ENCODE results near the gene ARHGEF7.

The ARHGEF7 gene

GRCh38 chr13:111123649-111124048 is 8.5 kb downstream of the ARHGEF7 start:
- no peaks in the 10 kb centered on the region for H3K27me3 ChIP-seq (ENCODE audit: insufficient read depth, low read length, poor library complexity, severe bottlenecking)

GRCh38 chr13:111126509-111126908 is 11.4 kb downstream of the ARHGEF7 start:
- Histone ChIP-seq H3K4me2 (ENCODE audit: low read depth, low read length, poor library complexity, severe bottlenecking) (no peak overlapping the region), H3K4me1 (ENCODE audit: insufficient read depth, low read length, poor library complexity, severe bottlenecking) (no peaks in the 10 kb centered on the region), H3K27me3 (ENCODE audit: insufficient read depth, low read length, poor library complexity, severe bottlenecking) (no peaks in the 10 kb centered on the region), H3F3A (ENCODE audit: low read depth) (no peaks in the 10 kb centered on the region), H4K20me1 (ENCODE audit: insufficient read depth, low read length, poor library complexity, severe bottlenecking) (no peaks in the 10 kb centered on the region), H3K36me3 (ENCODE audit: insufficient read depth, low read length) (no peaks in the 10 kb centered on the region), H3K4me3 (ENCODE audit: low read length, poor library complexity, severe bottlenecking) (no peak overlapping the region), H3K9me3 (ENCODE audit: insufficient read depth, low read depth, low read length) (no peaks in the 10 kb centered on the region), H3K79me2 (ENCODE audit: insufficient read depth, low read length) (no peaks in the 10 kb centered on the region), H2AFZ (ENCODE audit: low read length) (no peak overlapping the region), H3K9ac (ENCODE audit: low read depth, low read length, poor library complexity, severe bottlenecking) (no peak overlapping the region), H3K9me2 (replicated peaks; ENCODE audit: low read depth, low read length) (no peaks in the 10 kb centered on the region)
- TF ChIP-seq CTCF (conservative IDR thresholded peaks at IDR 0.05; ENCODE audit: low read length), result no peak
- no peak for TF ChIP-seq EZH2phosphoT487 (IDR thresholded peaks at IDR 0.05; ENCODE audit: borderline replicate concordance)

More at GRCh38 chr13:111123649-111124048, 8.5 kb downstream of the ARHGEF7 start:
- Histone ChIP-seq H4K20me1 (ENCODE audit: insufficient read depth, low read length, poor library complexity, severe bottlenecking) (no peaks in the 10 kb centered on the region), H3K9me2 (replicated peaks; ENCODE audit: low read depth, low read length) (no peaks in the 10 kb centered on the region), H3K4me3 (ENCODE audit: low read length, poor library complexity, severe bottlenecking) (no peak overlapping the region), H3F3A (ENCODE audit: low read depth) (no peaks in the 10 kb centered on the region), H2AFZ (ENCODE audit: low read length) (no peak overlapping the region), H3K36me3 (ENCODE audit: insufficient read depth, low read length) (no peaks in the 10 kb centered on the region), H3K4me1 (ENCODE audit: insufficient read depth, low read length, poor library complexity, severe bottlenecking) (no peaks in the 10 kb centered on the region), H3K9ac (ENCODE audit: low read depth, low read length, poor library complexity, severe bottlenecking) (no peak overlapping the region), H3K4me2 (ENCODE audit: low read depth, low read length, poor library complexity, severe bottlenecking) (no peak overlapping the region), H3K9me3 (ENCODE audit: insufficient read depth, low read depth, low read length) (no peaks in the 10 kb centered on the region), H3K79me2 (ENCODE audit: insufficient read depth, low read length) (no peaks in the 10 kb centered on the region)
- TF ChIP-seq CTCF (conservative IDR thresholded peaks at IDR 0.05; ENCODE audit: low read length) (no peak), EZH2phosphoT487 (IDR thresholded peaks at IDR 0.05; ENCODE audit: borderline replicate concordance) (no peak)

- no peaks in the 10 kb centered on the region for H3K4me1 ChIP-seq (ENCODE audit: insufficient read depth, low read length, poor library complexity, severe bottlenecking)
- no peak overlapping the region for H3K4me3 ChIP-seq (ENCODE audit: low read length, poor library complexity, severe bottlenecking)
- no peaks in the 10 kb centered on the region for H3K9me2 ChIP-seq (replicated peaks; ENCODE audit: low read depth, low read length)
- no peaks in the 10 kb centered on the region for H3K9me3 ChIP-seq (ENCODE audit: insufficient read depth, low read depth, low read length)
- H3F3A ChIP-seq (ENCODE audit: low read depth), result no peaks in the 10 kb centered on the region
- no peaks in the 10 kb centered on the region for H3K27me3 ChIP-seq (ENCODE audit: insufficient read depth, low read length, poor library complexity, severe bottlenecking)
- H4K20me1 ChIP-seq (ENCODE audit: insufficient read depth, low read length, poor library complexity, severe bottlenecking), result no peaks in the 10 kb centered on the region
- no peaks in the 10 kb centered on the region for H3K36me3 ChIP-seq (ENCODE audit: insufficient read depth, low read length)
- no peaks in the 10 kb centered on the region for H3K79me2 ChIP-seq (ENCODE audit: insufficient read depth, low read length)
- no peak overlapping the region for H3K4me2 ChIP-seq (ENCODE audit: low read depth, low read length, poor library complexity, severe bottlenecking)
- TF ChIP-seq EZH2phosphoT487 (IDR thresholded peaks at IDR 0.05; ENCODE audit: borderline replicate concordance) (no peak), CTCF (conservative IDR thresholded peaks at IDR 0.05; ENCODE audit: low read length) (no peak)
- no peak overlapping the region for H3K9ac ChIP-seq (ENCODE audit: low read depth, low read length, poor library complexity, severe bottlenecking)
- H2AFZ ChIP-seq (ENCODE audit: low read length), result no peak overlapping the region
Measured at GRCh38 chr13:111129465-111130115, 14.5 kb downstream of the ARHGEF7 start.
